ENCODE measurements around the gene LEMD2.

- TF ChIP-seq, protein P1, sequence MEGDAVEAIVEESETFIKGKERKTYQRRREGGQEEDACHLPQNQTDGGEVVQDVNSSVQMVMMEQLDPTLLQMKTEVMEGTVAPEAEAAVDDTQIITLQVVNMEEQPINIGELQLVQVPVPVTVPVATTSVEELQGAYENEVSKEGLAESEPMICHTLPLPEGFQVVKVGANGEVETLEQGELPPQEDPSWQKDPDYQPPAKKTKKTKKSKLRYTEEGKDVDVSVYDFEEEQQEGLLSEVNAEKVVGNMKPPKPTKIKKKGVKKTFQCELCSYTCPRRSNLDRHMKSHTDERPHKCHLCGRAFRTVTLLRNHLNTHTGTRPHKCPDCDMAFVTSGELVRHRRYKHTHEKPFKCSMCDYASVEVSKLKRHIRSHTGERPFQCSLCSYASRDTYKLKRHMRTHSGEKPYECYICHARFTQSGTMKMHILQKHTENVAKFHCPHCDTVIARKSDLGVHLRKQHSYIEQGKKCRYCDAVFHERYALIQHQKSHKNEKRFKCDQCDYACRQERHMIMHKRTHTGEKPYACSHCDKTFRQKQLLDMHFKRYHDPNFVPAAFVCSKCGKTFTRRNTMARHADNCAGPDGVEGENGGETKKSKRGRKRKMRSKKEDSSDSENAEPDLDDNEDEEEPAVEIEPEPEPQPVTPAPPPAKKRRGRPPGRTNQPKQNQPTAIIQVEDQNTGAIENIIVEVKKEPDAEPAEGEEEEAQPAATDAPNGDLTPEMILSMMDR (conservative IDR thresholded peaks at IDR 0.05; ENCODE audit: low read length) = no peak
- no peak for TF ChIP-seq EZH2phosphoT487 (IDR thresholded peaks at IDR 0.05; ENCODE audit: borderline replicate concordance)
These were observed 44.7 kb upstream of the LEMD2 start for GRCh38 chr6:33833599-33833998.
